Right renal cortex interstitium (tissue), 3 donors: Measurements from ENCODE around the gene DIP2C. TPM values are rescaled to one million over a fixed set of nuclear protein-coding genes. Genes with fewer than 3 reads are reported as not detected.
"Not testable (repeated sequence)": the region's sequence is repeated elsewhere in the genome, so short reads cannot be mapped to it uniquely, and the experiment has no call there.

Source experiments
- DNase-seq, 3 donors: peaks; one replicate each; pipeline ENCODE4 v3.0.0-alpha.2; 2013; ENCODE audit warnings: low read depth in 3 of 3, low spot score in 2 of 3
- polyA plus RNA-seq, 3 donors: library from polyadenylated mRNA; unstranded; fragments of 120-200 nt; gene quantifications; one replicate each; pipeline ENCODE4 v1.2.1, GENCODE V29; 2013; ENCODE audit not compliant: insufficient read length in 3 of 3

The DIP2C gene
- polyA plus RNA-seq, 3 donors: 19.2 to 22.3 (median 21.0) TPM

DNA sequence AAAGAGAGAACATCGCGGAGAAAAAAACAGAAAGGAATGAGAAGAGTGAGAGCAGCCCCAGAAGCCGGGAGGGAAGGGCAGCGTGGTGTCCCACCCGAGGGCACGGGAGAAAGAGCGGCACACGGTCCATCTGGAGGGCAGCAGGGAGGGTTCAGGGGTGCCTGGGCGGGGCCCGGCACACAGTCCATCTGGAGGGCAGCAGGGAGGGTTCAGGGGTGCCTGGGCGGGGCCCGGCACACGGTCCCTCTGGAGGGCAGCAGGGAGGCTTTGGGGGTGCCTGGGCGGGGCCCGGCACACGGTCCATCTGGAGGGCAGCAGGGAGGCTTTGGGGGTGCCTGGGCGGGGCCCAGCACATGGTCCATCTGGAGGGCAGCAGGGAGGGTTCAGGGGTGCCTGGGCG is 381.8 kb downstream of the DIP2C start:
- DNase-seq: no peak

DNA sequence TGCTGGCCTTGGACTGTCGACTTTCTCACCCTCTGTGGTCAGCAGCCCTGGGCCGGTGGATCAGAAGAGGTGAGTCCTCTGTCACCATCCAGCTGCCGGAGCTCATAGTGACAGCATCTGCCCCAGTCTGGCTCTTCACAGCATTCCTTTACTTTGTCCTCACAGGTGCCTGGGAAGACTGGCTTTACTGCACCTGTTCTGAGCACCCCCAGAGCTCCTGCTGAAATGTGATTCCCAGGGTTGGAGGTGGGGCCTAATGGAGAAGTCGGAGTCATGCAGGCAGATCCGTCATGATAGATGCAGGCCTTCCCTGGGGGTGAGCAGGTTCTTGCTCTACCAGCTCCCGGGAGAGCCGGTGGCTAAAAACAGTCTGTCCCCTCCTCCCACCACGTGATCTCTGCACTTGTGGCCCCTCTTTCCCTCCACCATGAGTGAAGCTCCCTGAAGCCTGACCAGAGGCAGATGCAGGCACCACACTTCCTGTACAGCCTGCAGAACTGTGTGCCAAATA is 382.7 kb downstream of the DIP2C start:
- DNase-seq: peak in 1 of 3 donors; percentile 50

DNA sequence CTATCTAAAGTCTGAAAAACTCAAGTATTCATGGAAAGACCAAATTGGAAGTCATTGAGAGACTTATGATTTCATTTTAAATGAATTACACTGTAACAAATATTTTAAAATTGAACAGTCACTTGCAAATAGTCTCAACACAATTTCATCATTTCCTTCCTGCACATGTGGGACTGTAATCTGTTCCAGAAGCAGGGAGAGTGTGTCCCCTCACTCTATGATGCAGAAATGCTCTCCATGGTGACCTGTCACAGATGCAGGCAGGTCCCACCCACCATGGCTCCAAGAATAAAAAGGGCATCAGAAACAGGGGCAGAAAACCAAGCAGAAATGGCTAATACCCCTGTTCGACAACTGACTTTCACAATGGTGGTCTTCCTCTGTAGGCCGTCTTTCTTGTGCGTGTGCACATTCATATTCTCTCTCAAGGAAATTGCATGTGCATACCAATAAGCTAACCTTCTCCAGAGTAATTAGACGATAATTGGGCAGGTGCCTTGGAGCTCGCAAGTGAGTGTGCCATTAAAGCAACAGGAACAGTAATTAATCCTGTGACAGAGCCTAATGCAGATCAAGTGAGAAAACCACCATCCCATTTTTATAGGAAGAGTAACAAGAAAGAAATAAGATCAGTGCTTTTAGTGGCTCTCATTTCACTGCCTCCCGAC is 383.3 kb downstream of the DIP2C start:
- DNase-seq: no peak

DNA sequence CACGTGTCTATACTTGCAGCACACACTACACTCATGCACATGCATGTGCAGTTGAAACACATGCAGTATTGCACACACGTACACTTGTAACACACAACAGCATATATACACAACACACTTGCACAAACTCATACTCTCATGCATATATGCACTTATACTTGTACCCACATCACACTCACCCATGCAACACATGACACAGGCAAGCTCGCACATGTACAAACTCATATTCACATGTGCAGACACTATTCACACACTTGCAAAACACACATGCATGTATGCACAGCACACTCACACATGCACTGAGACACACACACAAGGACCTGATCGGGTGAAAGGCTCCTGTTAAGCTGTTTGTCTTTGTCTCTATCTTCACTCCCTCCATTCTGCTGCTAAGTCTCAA is 384.4 kb downstream of the DIP2C start:
- DNase-seq: no peak

DNA sequence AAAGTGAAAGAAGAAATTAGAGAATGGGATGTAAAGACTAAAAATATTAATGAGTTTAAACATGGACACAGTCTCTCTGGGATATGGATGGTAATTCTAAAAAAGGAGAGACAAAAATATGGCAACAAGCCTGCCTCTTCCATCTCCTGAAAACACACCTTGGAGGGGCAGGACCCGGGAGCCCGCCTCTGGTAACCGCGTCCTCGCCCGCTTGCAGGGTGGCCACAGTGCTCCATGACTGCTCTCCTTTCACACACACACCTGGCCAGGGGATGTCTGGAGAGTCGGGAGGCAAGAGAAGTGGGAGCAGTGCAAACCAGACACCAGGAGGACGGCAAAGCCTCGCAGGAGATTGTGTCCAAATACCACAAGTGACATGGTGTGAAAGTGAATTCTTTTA is 387.9 kb downstream of the DIP2C start:
- no peak for DNase-seq

DNA sequence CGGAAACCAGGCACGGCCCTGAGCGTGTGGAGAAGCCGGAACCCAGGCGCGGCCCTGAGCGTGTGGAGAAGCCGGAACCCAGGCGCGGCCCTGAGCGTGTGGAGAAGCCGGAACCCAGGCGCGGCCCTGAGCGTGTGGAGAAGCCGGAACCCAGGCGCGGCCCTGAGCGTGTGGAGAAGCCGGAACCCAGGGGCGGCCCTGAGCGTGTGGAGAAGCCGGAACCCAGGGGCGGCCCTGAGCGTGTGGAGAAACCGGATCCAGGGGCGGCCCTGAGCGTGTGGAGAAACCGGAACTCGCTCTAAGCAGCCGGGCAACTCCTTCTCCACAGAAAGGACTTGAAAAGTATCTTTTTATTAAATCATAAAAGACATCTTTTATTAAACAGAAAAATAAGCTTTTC is 388.9 kb downstream of the DIP2C start:
- DNase-seq: not testable (repeated sequence)

DNA sequence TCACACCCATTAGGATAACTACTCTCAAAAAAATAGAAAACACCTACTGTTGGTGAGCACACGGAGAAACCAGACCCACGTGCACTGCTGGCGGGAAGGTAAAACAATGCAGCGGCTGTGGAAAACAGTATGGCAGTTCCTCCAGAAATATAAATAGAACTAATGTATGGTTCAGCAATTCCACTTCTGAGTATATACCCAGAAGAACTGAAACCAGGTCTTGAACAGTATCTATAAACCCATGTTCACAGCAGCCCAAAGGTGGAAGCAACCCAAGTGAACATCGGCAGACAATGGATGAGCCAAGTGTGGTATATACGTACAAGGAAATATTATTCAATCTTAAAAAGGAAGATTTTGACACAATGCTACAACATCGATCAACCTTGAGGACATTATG is 389.5 kb downstream of the DIP2C start:
- no peak for DNase-seq

DNA sequence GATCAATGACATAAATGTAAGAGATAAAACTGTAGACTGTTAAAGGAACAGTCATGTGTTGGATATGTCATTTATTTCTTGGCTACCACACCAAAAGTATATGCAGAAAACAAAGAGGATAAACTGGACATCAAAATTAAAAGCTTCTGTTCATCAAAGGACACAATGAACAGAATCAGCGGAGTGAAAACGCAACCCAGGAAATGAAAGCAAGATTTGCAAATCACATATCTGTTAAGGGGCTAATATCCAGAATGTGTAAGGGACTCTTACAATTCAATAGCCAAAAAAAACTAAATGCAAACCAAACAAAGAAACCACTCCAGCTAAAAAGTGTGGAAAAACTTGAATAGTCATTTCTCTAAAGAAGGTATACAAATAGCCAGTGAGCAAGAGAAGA is 390.0 kb downstream of the DIP2C start:
- DNase-seq: no peak

DNA sequence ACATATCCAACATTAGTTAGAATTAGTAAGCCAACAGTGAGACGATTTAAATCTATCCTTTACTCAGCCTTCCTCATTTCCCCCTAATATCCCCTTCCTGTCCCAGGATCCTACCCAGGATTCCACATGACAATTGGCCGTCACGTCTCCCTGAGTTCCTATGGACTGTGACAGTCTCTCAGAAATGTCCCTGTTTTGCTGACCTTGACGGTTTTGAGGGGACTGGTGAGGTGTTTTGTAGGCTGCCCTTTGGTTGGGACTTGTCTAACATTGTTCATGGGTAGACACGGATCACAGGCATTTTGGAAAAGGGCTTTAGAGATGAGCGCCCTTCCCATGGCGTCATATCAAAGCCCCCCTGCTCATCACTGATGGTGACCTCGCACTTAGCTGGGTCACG is 391.4 kb downstream of the DIP2C start:
- DNase-seq: no peak

DNA sequence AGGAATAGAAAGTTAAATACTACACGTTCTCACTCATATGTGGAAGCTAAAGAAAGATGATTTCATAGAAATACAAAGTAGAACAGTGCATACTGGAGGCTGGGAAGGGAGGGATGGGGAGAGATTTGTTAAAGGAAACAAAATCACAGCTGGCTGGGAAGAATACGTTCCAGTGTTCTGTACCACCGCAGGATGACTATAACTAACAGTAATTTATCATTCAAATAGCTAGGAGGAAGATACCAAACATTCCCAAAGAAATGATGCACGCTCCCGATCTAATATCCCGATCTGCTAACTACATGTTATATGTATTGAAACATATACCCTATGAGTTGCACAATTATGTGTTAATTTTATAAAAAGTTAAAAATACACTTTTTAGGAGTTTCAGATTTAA is 391.9 kb downstream of the DIP2C start:
- DNase-seq: no peak

DNA sequence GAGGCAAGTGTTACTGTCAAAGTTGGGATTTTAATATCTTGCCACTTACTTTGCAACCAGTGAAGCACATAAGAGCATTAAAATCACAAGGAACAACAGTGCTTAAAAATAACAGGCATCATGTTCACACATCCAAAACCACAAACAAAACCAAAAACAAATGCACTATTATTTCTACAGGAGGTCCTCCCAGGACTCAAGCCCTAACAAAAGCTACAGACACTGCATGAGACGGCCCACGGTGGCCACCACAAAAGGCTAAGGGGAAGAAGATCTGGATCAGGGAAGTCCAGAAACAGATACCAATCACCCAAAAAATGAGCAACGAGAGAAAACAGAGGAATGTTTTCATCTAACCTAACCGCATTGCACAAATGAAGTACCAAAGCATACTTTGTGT is 395.8 kb downstream of the DIP2C start:
- no peak for DNase-seq

DNA sequence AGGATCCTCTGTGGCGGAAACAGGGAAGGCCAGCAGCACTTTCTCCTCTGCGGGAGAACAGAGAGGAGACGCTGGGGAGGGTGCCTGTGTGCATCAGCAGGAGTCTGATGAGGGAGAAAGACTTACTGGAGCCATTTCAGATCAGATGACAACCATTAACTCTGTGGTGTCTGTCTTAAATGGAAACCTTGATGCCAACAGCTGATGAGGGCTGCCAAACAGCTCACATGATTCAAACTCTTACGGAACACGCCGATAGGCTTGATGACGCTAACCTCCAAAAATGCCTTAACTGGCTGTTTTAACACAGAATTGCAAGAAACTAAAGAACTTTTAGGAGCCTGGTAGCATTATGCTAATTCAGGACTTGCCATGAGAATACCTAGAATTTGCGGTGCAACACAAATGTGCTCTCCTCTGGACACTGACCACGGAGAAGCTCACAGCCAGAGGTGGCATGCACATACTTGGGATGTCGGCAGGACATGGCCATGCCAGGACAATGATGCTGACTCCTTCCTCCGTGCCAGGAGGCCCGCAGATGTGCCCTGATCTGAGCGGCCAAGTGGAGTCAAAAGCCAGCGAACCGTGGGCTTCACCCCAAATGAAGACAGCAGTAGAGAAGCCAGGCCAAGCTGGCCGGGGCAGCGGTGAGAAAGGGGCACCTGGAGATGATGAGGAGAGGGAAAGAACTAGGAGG is 399.3 kb downstream of the DIP2C start:
- no peak for DNase-seq

DNA sequence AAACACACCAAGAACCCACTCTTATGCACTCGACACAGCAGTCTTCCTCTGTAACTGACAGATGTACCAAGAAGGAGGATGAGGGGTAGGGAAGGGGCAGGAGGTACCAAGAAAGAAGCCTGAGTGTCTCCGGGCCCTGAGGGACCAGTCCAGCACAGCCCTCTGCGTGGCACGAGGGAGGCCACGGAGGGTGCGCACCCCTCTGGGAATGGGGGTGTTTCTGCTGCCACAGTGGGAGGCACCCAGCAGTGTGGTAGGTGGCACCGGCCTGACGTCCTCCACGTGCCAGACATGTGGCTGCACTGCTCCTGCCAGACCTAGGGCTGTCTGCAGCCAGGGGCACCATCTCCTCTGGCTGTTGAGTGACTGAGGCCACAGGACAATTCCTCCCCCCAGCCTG is 399.9 kb downstream of the DIP2C start:
- no peak for DNase-seq

DNA sequence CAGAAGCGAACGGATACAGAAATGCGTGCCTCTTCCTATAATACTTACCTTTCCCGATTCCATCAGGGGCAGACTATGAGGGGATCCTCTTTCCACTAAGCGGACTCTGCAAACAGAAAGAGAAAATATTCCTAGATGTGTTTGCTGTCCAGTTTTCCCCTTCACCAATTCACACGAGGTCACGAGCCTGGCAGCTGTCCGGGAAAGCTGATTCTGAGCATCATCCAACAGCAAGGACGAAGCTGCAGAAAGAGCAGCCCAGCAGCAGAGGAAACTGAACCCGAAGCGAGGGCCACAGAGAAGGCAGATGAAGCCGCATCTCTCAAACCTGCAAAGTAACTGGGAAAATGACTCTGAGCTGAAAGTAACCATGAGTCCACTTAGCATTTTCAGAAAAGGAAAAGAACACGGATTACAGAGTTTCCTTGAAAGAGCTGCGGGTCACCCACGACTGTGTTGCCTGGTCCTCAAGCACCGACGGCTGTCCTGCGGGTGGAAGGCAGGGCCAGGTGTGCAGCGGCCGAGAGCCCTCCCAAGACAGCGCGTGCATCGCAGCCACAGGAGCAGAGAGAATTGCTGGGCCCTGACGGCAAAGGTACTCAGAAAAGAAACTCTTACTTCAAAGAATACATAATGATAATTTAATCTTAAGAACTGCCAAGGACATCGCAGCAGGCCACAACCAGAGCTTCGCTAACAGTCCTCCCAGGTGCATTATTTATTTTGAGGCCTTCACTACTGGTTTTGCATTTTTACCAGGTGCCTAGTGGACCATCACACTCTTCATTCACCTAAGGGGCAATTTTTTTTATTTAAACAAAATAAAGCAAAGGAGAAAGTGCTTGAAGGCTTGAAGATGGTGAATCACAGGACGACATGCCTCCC is 400.9 kb downstream of the DIP2C start:
- DNase-seq: no peak

DNA sequence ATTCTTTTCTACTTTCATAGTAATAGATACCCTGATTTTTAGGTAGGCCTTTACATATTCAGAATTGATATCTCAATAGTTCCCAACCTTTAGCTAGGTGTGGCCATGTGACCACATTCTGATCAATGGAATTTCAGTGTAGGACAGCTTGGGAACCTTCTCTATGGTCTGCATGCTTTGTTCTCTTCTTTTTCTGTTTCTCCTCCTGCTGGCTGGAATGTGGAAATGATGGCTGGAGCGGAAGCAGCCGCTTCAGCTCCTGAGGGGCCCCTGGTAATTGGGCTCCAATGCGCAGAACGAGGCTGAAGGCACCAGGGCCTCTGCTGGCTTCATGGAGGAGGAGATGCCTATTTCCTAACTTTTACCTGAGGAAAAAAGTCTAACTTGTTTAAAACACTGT is 401.7 kb downstream of the DIP2C start:
- no peak for DNase-seq

DNA sequence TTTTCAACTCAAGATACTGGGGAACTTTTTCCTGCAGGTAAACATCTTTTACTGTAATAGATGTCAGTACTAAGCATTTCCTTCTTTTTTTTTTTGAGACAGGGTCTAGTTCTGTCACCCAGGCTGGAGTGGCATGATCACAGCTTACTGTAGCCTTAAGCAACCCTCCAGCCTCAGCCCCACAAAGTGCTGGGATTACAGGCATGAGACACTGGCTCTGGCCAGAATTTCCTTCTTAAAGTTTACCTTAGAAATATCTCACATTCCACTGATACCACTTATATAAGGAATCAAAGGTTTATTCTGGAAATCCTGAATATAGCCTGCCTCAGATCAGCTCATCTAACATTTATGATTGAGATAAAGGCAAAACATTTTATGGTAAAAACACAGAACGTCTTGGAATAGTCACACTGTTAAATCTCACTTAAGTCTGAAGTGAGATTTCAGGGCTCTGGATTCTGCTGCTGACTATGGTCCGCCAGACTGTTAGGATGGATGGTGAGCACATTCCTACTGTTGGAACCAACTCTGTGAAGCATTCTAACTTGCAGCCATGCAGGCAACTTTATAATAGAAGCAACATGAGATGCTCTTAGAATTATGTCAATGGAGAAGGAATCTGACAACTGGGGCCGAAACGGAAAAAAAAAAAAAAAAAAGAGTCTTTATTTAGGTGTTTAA is 402.3 kb downstream of the DIP2C start:
- DNase-seq: no peak

DNA sequence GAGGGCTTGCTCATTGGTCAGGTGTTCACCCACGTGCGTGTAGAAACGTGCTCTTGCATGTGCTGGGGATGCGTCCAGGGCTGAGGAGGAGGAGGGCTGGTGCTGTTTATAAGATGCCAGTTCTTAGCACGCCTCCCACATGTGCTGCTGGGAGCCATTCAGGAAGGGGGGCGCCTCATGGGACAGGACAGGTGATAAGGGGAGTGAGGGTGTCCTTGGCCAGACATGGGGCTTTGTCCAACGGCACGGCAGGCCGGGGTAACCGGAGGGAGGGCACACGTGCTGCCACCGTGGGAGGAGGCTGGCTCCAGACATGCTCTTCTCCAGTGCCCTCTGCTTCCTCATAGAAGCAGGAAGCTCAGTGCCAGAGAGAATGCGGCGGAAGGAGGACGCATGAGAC is 404.3 kb downstream of the DIP2C start:
- DNase-seq: no peak

DNA sequence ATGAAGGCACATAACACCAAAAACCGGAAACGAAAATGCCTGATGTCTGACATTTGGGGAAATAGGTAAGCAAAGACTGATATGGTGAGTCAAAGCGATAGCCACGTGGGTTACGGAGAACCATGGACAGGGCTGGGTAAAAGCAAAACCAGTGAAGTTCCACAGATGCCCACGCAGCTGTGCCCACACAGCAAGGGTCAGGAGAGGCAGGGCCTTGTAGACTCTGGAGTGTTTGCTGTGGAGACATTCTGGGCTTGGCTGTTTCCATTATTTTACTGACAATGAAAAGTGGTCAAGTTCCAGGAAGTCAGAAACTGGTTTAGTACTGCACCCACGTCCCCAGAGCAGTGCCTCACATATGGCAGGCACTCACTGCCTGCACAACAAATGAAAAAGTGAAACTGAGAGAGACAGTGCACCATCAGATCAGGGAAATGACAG is 405.5 kb downstream of the DIP2C start:
- no peak for DNase-seq

DNA sequence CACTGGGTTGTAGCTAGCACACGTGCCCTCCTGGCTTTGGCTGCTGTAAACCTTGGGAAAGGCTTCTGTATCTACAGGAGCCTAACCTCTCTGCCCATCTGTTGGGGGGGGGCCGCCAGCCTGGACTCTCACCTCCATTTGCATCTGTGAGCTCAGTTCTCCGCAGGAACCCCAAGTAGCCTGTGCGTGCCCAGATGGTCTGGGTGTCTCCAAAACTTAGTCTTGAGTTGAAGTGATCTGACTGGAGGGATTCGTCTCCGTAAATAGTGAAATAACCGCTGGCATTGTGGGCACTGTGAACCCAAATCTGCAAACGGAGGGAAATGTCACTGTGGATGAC is 406.4 kb downstream of the DIP2C start:
- no peak for DNase-seq

DNA sequence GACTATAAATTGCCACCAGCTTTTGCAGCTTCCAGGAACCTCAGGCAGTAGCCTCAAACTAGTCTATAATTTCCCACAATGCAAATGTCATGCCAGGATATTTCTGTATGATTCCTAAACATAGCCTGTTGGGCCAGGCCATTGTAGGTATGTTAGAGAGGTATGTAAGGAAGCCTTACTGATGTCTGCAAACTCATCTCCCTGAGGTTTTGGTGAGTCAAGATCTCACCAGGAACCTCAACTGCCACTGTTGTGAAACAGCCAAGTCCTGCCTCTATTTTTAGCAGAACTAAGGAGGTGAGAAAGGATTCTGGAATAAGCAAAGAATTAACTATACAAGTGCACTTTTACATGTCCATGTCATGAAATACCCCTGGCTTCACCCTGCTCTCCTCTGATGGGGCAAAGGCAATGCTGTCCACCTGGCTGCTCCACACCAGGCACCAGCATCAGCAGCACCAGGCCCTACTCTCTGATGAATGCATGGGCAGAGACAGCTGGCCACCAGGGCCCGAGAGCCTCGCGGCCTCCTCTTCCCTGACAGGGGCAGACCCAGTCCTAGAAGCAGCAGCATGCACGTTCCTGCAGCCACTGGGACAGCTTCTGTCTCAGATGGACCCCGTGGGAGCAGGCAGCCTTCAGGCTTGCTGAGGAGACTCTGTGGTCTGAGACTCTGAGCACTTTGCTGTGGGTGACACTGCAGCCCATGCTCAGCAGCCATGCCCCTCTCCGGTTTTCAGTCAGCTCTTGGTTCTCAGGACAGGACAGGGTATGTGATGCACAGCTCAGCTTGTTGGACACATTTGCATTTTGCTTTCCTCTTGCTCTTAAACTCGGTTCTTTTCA is 407.0 kb downstream of the DIP2C start:
- DNase-seq: no peak
